GM18868 (cell line): Measurements from ENCODE around the gene CXCL12.

ENCODE experiments used
- ATAC-seq: cut with Tn5 transposase; IDR thresholded peaks from one replicate; pipeline ENCODE4 v1.9.1; 2021; ENCODE audit warnings: mild to moderate bottlenecking, moderate library complexity; ENCODE audit not compliant: unreplicated experiment

CXCL12 gene

DNA sequence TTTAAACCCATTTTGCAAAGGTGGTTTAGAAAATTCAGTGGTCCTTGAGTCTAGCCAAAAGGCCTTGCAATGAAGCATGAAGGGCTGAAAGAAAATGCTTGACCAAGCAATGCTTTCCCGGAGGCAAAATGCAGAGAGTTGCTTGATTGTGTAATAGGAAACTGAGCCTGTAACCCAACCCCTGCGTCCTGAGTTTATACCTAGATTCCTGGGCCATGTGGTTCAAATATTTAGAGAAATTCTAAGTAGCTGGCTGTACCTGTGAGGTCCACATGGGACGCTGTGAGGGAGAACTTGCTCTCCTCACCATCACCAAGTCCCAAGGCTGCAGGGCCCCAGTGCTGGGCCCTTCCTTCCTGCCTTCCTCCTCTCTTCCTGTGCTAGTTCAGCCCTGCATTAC is 45.7 kb downstream of the CXCL12 start:
- ATAC-seq: no peak

DNA sequence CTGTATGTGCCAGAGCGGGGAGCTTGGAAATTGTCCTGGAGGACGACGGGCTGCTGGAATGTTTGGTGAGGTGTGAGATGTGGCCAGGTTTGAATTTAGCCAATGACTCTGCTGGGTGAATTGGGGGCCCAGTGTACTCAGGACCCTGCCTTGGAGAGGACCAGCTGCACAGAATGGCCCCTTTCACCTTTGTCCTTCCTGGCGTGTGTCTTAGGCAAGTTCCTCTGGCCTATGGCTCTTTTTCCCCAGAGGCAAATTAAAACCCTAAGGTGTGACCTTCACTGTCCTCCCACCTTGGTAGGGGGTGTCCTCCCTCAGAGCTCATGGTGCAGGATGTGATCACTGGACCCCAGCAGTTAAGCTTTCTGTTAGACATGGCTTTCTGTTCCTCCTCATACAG is 47.8 kb downstream of the CXCL12 start:
- no peak for ATAC-seq

DNA sequence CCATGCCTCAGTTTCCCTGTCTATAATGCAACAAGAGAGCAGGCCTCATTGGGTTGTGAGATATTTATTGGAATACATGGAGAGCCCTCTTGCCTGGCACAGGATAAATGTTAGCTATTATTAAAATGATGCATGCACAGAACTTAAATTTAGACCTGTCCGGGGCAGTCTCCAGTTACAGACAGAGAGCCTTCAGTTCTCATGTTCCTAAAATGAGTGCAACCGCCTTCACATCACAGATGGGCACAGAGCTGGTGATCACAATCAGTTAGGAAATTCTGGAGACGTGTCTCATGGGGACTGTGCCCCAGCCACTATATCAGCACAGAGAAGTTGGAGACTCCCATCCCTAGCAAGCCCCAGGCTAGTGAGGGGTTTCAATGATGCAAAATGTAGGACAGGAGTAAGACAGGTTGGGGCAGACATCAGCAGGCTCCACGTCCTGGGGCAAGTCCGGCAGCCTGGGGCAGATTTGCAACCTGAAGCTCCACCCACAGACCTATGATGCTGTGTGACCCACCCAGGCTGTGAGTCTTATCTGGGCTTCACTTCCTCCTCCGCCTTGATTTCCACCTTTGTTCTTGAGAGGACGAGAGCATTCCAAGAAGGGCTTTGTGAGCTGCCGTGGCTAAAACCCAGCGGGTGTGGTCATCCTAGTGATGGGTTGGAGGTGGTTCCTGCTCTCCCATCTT is 49.4 kb downstream of the CXCL12 start:
- no peak for ATAC-seq

DNA sequence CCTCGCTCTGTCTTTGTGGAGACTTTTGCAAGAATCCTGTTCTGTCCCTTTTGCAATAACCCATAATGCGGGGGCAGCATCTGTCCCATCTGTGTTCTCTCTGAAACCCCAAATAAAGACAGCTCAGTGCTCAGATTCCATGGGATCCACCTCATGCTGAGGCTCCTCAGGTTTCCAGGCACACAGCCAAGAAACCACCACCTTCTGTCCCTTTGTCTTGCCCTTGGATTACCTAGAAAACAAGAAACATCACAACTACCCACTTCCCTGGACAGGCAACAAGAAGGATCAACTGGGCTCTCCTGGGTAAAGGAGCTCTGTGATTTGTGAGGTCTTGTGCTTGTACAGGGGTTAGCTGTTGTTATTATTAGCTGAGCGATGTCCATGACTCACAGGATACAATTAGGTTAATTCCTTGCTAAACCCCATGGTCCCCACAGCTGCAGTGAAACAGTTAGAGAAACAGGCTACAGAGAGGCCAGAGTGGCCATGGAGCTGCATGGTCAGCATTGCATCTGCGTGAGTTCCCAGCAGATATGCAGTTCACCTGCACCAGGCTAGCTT is 50.2 kb downstream of the CXCL12 start:
- ATAC-seq: no peak

DNA sequence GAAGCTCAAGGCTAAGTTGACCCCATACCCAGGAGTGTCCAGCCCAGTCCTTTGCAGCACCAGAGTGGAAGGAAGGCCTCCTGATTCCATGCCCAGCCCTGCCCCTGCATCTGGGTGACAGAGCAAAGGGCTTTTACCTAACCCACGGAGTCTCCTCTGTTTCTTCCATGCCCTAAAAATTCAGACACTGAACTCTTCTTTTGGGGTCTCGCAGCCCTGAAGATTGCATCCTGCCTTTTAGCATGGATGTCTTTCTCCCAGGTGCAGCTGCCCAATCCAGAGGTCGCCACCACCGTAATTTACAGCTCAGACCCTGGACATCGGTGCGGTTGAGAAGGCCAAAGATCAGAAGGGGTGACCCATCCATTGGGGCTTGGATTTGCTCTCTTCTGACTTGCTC is 50.8 kb downstream of the CXCL12 start:
- no peak for ATAC-seq

DNA sequence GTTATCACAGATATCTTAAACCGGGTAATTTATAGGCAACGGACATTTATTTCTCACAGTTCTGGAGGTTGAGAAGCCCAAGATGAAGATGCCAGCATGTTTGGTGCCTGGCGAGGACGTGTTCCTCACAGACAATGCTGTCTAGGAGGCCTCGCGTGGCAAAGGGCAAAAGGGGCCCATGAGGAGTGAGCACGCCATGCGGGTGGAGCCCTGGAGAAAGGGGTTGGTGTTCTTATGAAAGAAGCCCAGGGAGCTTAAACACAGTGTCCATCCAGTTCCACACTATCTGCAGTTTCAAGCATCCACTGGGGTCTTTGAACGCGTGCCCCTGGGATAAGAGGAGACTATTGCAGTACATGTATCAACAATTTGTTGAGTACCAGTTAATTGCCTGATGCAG is 51.4 kb downstream of the CXCL12 start:
- ATAC-seq: no peak

DNA sequence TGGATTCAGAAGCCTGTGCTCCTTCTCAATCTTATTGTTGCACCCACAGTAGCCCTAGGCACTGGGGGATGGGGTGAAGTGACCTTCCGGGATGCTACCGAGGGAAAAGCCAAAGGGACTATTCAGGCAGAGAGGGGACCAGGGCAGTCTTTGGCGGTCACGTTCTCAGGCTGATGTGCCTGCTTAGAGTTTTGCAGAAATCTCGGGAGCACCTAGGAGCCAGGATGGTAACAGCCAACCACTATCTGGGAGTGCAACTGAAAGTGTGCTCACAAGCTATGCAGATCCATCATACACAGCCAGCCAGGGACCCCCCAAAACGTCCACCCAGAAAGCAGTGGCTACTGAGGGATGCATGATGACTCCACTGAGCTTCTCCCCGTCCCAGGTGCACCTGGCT is 52.4 kb downstream of the CXCL12 start:
- ATAC-seq: no peak

DNA sequence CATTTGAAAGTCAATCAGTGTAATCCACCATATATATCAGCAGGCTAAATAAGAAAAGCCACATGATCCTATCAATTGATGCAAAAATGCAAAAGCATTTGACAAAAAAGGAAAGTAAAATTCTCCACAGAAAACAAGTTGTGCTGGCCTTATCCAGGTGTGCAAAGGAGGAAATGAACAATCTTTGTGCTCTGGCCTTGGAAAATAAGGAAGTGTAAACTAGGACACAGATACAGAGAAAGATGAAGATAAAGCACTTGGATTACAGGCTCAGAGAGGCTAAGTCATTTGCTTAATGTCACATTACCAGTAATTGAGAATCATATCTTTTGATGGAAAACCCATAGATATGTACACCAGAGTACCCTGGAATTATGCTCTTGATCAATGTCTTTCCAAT is 54.5 kb downstream of the CXCL12 start:
- ATAC-seq: no peak

DNA sequence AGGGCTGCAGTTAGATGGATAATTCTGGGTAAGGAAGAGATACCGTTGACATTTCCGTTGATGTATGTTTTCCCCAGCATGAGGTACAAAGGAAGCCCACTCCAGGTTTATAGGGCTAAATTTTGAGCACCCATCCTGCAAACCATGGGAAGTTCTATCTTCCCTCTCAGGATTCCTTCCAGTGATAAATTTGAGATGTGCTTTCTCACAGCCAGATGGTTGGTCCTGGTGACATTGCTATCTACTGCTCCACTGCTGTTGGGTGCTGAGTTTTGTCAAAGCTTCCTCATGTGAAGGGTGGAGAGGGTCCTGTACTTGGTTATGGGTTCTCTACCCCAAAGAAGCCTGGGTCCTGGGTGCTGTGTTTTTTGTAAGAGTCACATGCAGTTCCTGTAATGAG is 57.4 kb downstream of the CXCL12 start:
- no peak for ATAC-seq
